H1 (cell line): ENCODE results near the gene ABCA6. TPM values are rescaled to one million over a fixed set of nuclear protein-coding genes. Genes with fewer than 3 reads are reported as not detected.

Source experiments
- CTCF ChIA-PET: fragments of 300-600 bp; sonication (Branson Sonifier 250); formaldehyde crosslinking; loops from one replicate; lab custom pipeline; 2021; ENCODE audit not compliant: partially characterized antibody; lab: Charles Lee
- POLR2A ChIA-PET: fragments of 300-600 bp; sonication (Branson Sonifier 250); formaldehyde crosslinking; loops from one replicate; lab custom pipeline; 2021; ENCODE audit warnings: inconsistent platforms; ENCODE audit not compliant: partially characterized antibody; lab: Charles Lee
- DNase-seq, 2 experiments: peaks; one replicate each; pipeline versions ENCODE4 v3.0.0 to v3.0.0-alpha.2; 2010 to 2022; ENCODE audit warnings: low spot score in 2 of 2, low read depth in 1 of 2, mixed read lengths in 1 of 2
- FAIRE-seq: peaks from 2 replicates; lab custom pipeline; 2011; peaks lifted over from hg19 to GRCh38; lab: Jason Lieb, UNC
- H2AFZ ChIP-seq: 2 replicates; pipeline ENCODE4 v1.8.1; 2012; ENCODE audit warnings: low read length, inconsistent platforms
- H2AK5ac ChIP-seq: 2 replicates; pipeline ENCODE4 v1.6.1; 2013; ENCODE audit warnings: low read depth, low read length
- H2BK120ac ChIP-seq: replicated peaks from 2 replicates; pipeline ENCODE3; 2013; ENCODE audit warnings: low read depth, low read length, inconsistent platforms
- H2BK12ac ChIP-seq: 2 replicates; pipeline ENCODE4 v1.6.1; 2013; ENCODE audit warnings: low read depth, low read length
- H2BK15ac ChIP-seq: 2 replicates; pipeline ENCODE4 v1.6.1; 2013; ENCODE audit warnings: low read length
- H2BK20ac ChIP-seq: 2 replicates; pipeline ENCODE4 v1.6.1; 2013; ENCODE audit warnings: low read length
- H2BK5ac ChIP-seq: 2 replicates; pipeline ENCODE4 v1.6.1; 2013; ENCODE audit warnings: low read depth, low read length
- H3K14ac ChIP-seq: 2 replicates; pipeline ENCODE4 v1.6.1; 2013; ENCODE audit warnings: inconsistent platforms; ENCODE audit not compliant: insufficient read length
- H3K18ac ChIP-seq: 2 replicates; pipeline ENCODE4 v1.6.1; 2013; ENCODE audit warnings: low read length; ENCODE audit errors: extremely low read depth
- H3K23ac ChIP-seq: 2 replicates; pipeline ENCODE4 v1.6.1; 2013; ENCODE audit warnings: inconsistent platforms; ENCODE audit not compliant: insufficient read length
- H3K23me2 ChIP-seq: 2 replicates; pipeline ENCODE4 v1.6.1; 2013; ENCODE audit warnings: low read depth, low read length
- H3K27ac ChIP-seq: 2 replicates; pipeline ENCODE4 v1.6.1; 2011; ENCODE audit warnings: low read depth, low read length, inconsistent platforms
- H3K27me3 ChIP-seq, 4 experiments: replicated peaks in 1 of 4; 1 replicate in 1 of 4; 2 replicates in 3 of 4; pipeline versions ENCODE4 v1.6.1 to v1.8.1; 2011 to 2013; ENCODE audit warnings: low read length in 3 of 4, mild to moderate bottlenecking in 3 of 4, inconsistent platforms in 2 of 4, mixed read lengths in 2 of 4, moderate library complexity in 1 of 4; ENCODE audit not compliant: control insufficient read depth in 3 of 4, insufficient read depth in 3 of 4; ENCODE audit errors: extremely low read depth in 1 of 4
- H3K36me3 ChIP-seq, 4 experiments: 2 replicates each; pipeline versions ENCODE4 v1.6.1 to v1.8.1; 2011 to 2013; ENCODE audit warnings: mild to moderate bottlenecking in 4 of 4, low read length in 3 of 4, moderate library complexity in 2 of 4, control low read depth in 1 of 4, inconsistent platforms in 1 of 4; ENCODE audit not compliant: insufficient read depth in 4 of 4, control insufficient read depth in 2 of 4
- H3K4ac ChIP-seq: replicated peaks from 2 replicates; pipeline ENCODE3; 2013; ENCODE audit warnings: low read length, low read depth, mixed read lengths, inconsistent platforms; ENCODE audit not compliant: insufficient read length
- H3K4me1 ChIP-seq, 4 experiments: replicated peaks in 1 of 4; 1 replicate in 1 of 4; 2 replicates in 3 of 4; pipeline versions ENCODE4 v1.6.1 to v1.8.1; 2011 to 2013; ENCODE audit warnings: low read length in 3 of 4, inconsistent platforms in 2 of 4, mixed read lengths in 1 of 4; ENCODE audit not compliant: insufficient read depth in 4 of 4, control insufficient read depth in 3 of 4
- H3K4me2 ChIP-seq, 2 experiments: 2 replicates each; pipeline versions ENCODE4 v1.6.1 to v1.8.1; 2011 to 2013; ENCODE audit warnings: low read depth in 2 of 2, low read length in 2 of 2, control low read depth in 1 of 2, inconsistent platforms in 1 of 2, mild to moderate bottlenecking in 1 of 2; ENCODE audit not compliant: insufficient read depth in 1 of 2
- H3K4me3 ChIP-seq, 4 experiments: fragments of 200-600, 300-600 bp in 1 of 4; sonication (generic), shearing (Covaris generic), sonication (Bioruptor Twin) in 1 of 4; 2 replicates each; pipeline versions ENCODE4 v1.5.1 to v1.8.1; 2011 to 2016; ENCODE audit warnings: low read length in 4 of 4, low read depth in 3 of 4, control low read depth in 2 of 4, inconsistent platforms in 2 of 4, mild to moderate bottlenecking in 2 of 4, mixed read lengths in 1 of 4, moderate library complexity in 1 of 4; ENCODE audit not compliant: insufficient read depth in 2 of 4; ENCODE audit errors: extremely low read depth in 1 of 4
- H3K56ac ChIP-seq: replicated peaks from 2 replicates; pipeline ENCODE3; 2013; ENCODE audit warnings: low read depth, mild to moderate bottlenecking, mixed read lengths, low read length, inconsistent platforms; ENCODE audit not compliant: insufficient read length
- H3K79me1 ChIP-seq: 2 replicates; pipeline ENCODE4 v1.6.1; 2013; ENCODE audit warnings: low read depth, low read length, control low read depth
- H3K79me2 ChIP-seq, 2 experiments: 2 replicates each; pipeline versions ENCODE4 v1.6.1 to v1.8.1; 2012 to 2013; ENCODE audit warnings: low read length in 2 of 2, mild to moderate bottlenecking in 2 of 2, inconsistent platforms in 1 of 2; ENCODE audit not compliant: insufficient read depth in 2 of 2, control insufficient read depth in 1 of 2
- H3K9ac ChIP-seq, 4 experiments: replicated peaks in 1 of 4; 1 replicate in 1 of 4; 2 replicates in 3 of 4; pipeline versions ENCODE4 v1.6.1 to v1.8.1; 2011 to 2013; ENCODE audit warnings: low read depth in 3 of 4, low read length in 3 of 4, control low read depth in 2 of 4, mild to moderate bottlenecking in 2 of 4, moderate library complexity in 2 of 4, inconsistent platforms in 1 of 4; ENCODE audit errors: extremely low read depth in 1 of 4
- H3K9me3 ChIP-seq, 2 experiments: 2 replicates each; pipeline versions ENCODE4 v1.6.1 to v1.8.1; 2012 to 2013; ENCODE audit warnings: mild to moderate bottlenecking in 2 of 2, moderate library complexity in 2 of 2, control low read depth in 1 of 2, inconsistent platforms in 1 of 2, low read depth in 1 of 2, low read length in 1 of 2, mixed read lengths in 1 of 2; ENCODE audit not compliant: insufficient read depth in 2 of 2
- H4K20me1 ChIP-seq, 2 experiments: replicated peaks in 1 of 2; 2 replicates each; pipeline versions ENCODE3 to v1.8.1; 2011 to 2013; ENCODE audit warnings: inconsistent platforms in 2 of 2, low read length in 2 of 2, mild to moderate bottlenecking in 1 of 2; ENCODE audit not compliant: insufficient read depth in 2 of 2, control insufficient read depth in 1 of 2
- H4K5ac ChIP-seq: 2 replicates; pipeline ENCODE4 v1.6.1; 2013; ENCODE audit warnings: low read length, low read depth, mixed read lengths, inconsistent platforms; ENCODE audit not compliant: insufficient read length
- H4K8ac ChIP-seq: 2 replicates; pipeline ENCODE4 v1.8.0; 2013; ENCODE audit warnings: mild to moderate bottlenecking, moderate library complexity, low read length, inconsistent platforms; ENCODE audit not compliant: insufficient read depth; ENCODE audit errors: extremely low read depth
- H4K91ac ChIP-seq: replicated peaks from 2 replicates; pipeline ENCODE3; 2013; ENCODE audit warnings: low read length, mixed read lengths, inconsistent platforms; ENCODE audit not compliant: insufficient read length
- NANOG ChIP-seq: IDR thresholded peaks from 2 replicates; pipeline ENCODE4 v1.6.1; 2011; ENCODE audit warnings: low read length, low read depth, mild to moderate bottlenecking, inconsistent platforms; ENCODE audit not compliant: insufficient read depth, poor library complexity, severe bottlenecking
- RAD21 ChIP-seq, 2 experiments: IDR thresholded peaks in 1 of 2; conservative IDR thresholded peaks in 1 of 2; 2 replicates each; pipeline ENCODE4 v1.6.1; 2011; ENCODE audit warnings: low read depth in 2 of 2, low read length in 2 of 2, improper control_type of control experiment in 1 of 2, inconsistent platforms in 1 of 2, mild to moderate bottlenecking in 1 of 2, moderate library complexity in 1 of 2
- TAF7 ChIP-seq: optimal IDR thresholded peaks from 2 replicates; pipeline ENCODE3; 2011; ENCODE audit warnings: low read depth, mild to moderate bottlenecking, inconsistent platforms, low read length, moderate library complexity, borderline replicate concordance
- YY1 ChIP-seq: IDR thresholded peaks from 2 replicates; pipeline ENCODE4 v1.6.1; 2011; ENCODE audit warnings: low read depth, mild to moderate bottlenecking, low read length
- WGBS, 2 experiments: shearing (Covaris generic) in 1 of 2; methylation state at CpG; one replicate each; pipeline versions ENCODE4 v1.1.6 to v1.1.7; 2013 to 2015; ENCODE audit warnings: low lambda C conversion rate in 2 of 2, mixed read lengths in 2 of 2, inconsistent platforms in 1 of 2, low coverage in 1 of 2, missing lambda C conversion rate in 1 of 2; ENCODE audit not compliant: insufficient replicate concordance in 2 of 2, insufficient coverage in 1 of 2, insufficient read length in 1 of 2; ENCODE audit errors: extremely low coverage in 1 of 2, missing lambda C conversion rate in 1 of 2; 5-methylcytosine and 5-hydroxymethylcytosine counted together
- polyA plus RNA-seq, 7 experiments: library from polyadenylated mRNA; depleted of rRNA in 3 of 7; stranded (reverse) in 5 of 7; unstranded in 2 of 7; fragments of >200 nt in 5 of 7; fragments of 200-250 nt in 2 of 7; gene quantifications; 1 replicate in 5 of 7; 2 replicates in 1 of 7; 4 replicates in 1 of 7; pipeline versions ENCODE4 v1.2.1 to v1.2.3, GENCODE V29; 2011 to 2013; ENCODE audit warnings: missing spikeins in 2 of 7, mixed read lengths in 2 of 7
- total RNA-seq: library from RNA; stranded (reverse); fragmentation: NEBNext Ultra II Directional; extraction: Animal tissue kit (Norgen Biotek cat#: 25700); gene quantifications from 2 replicates; pipeline ENCODE4 v1.2.1, GENCODE V29; 2021
- TF ChIP-seq, protein P1 (sequence below), 3 experiments: IDR thresholded peaks; 1 replicate in 2 of 3; 2 replicates in 1 of 3; pipeline versions ENCODE4 v1.5.1 to v1.6.1; 2011; ENCODE audit warnings: low read length in 3 of 3, mild to moderate bottlenecking in 3 of 3, inconsistent platforms in 2 of 3, low read depth in 1 of 3, moderate library complexity in 1 of 3; ENCODE audit not compliant: insufficient read depth in 1 of 3; ENCODE audit errors: control extremely low read depth in 1 of 3

ABCA6 gene
- total and polyA plus RNA-seq, 2 of the 8 experiments (the other 6 are each of a cell fraction or from before 2014, with no cell fraction given): not detected

DNA sequence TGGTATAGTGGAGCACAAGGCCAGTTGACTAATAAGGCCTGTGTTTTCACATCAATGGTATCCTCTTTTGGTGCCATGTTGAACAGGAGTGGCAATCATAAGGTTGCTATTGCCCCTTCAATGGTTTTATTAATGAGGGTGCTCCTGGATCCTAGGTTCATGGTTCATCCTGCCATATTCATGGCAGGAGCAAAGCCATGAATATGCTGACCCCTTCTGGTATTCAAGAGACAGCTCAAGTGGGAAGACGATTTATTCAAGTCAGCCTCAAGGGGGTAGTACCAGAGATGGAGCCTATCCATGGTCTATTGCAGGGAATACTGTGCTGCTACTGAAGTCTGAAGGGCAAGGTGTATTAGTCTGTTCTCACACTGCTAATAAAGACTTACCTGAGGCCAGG lies 83.5 kb downstream of the ABCA6 start:
- Histone ChIP-seq H2BK20ac (no peak overlapping the region), H2AK5ac (no peak overlapping the region), H3K14ac (no peak overlapping the region), H2BK120ac (no peak overlapping the region), H3K23ac (no peak overlapping the region), H3K56ac (no peak overlapping the region), H3K79me1 (no peaks in the 10 kb centered on the region), H4K91ac (no peak overlapping the region), H4K5ac (no peak overlapping the region), H3K9me3 (no peaks in the 10 kb centered on the region), H3K4me2 (no peak overlapping the region), H3K9ac (no peak overlapping the region), H3K79me2 (no peaks in the 10 kb centered on the region), H3K27ac (no peak overlapping the region), H2BK12ac (no peak overlapping the region), H3K23me2 (no peaks in the 10 kb centered on the region), H2AFZ (no peak overlapping the region), H2BK5ac (no peak overlapping the region), H3K4ac (no peak overlapping the region)
- POLR2A ChIA-PET: no interaction called here
- TF ChIP-seq YY1: peak; percentile 25; the same call in 1 of the 2 replicates
- peak; percentile 72 to 81 for TF ChIP-seq RAD21 (IDR thresholded peaks at IDR 0.05 in 1 of 2, conservative IDR thresholded peaks at IDR 0.05 in 1 of 2; ENCODE audit: low read depth in 2 of 2, low read length in 2 of 2)
- no peak for TF ChIP-seq NANOG
- TF ChIP-seq, protein P1, sequence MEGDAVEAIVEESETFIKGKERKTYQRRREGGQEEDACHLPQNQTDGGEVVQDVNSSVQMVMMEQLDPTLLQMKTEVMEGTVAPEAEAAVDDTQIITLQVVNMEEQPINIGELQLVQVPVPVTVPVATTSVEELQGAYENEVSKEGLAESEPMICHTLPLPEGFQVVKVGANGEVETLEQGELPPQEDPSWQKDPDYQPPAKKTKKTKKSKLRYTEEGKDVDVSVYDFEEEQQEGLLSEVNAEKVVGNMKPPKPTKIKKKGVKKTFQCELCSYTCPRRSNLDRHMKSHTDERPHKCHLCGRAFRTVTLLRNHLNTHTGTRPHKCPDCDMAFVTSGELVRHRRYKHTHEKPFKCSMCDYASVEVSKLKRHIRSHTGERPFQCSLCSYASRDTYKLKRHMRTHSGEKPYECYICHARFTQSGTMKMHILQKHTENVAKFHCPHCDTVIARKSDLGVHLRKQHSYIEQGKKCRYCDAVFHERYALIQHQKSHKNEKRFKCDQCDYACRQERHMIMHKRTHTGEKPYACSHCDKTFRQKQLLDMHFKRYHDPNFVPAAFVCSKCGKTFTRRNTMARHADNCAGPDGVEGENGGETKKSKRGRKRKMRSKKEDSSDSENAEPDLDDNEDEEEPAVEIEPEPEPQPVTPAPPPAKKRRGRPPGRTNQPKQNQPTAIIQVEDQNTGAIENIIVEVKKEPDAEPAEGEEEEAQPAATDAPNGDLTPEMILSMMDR (IDR thresholded peaks at IDR 0.05; ENCODE audit: control extremely low read depth in 1 of 3, insufficient read depth in 1 of 3, low read depth in 1 of 3, low read length in 3 of 3): peak in 2 of 3 experiments; percentile 76 to 98; a peak in 3 of 4 replicates
- no peak for TF ChIP-seq TAF7
- TF ChIP-seq, all 59 proteins: peak for 3
- Histone ChIP-seq H3K4me3 (no peak overlapping the region), H3K4me1 (no peaks in the 10 kb centered on the region; a peak in 1 of 7 replicates), H4K8ac (no peak overlapping the region), H4K20me1 (no peaks in the 10 kb centered on the region), H3K27me3 (no peaks in the 10 kb centered on the region), H3K18ac (no peak overlapping the region), H2BK15ac (no peak overlapping the region), H3K36me3 (no peaks in the 10 kb centered on the region)
- no peak for DNase-seq
- no peak for FAIRE-seq
- CTCF ChIA-PET: interaction anchor here (0.5 to 3.2 kb wide), 22 partner anchors 8 to 293 kb away, joined by 3 to 24 read pairs (median 4); no protein-coding TSS in a partner anchor
- WGBS, 2 experiments: 91% methylated on average over 1 of the region's 1 CpG; no CpG with 5 or more reads in 1 of the 2 experiments
